SK-N-SH treated with all-trans-retinoic acid at 6 μM for 48 hours (cell line): ENCODE measurements around the gene REC114.

Experiments used
- ATAC-seq: fragments of 200-7000 bp; cut with Tn5 transposase; 3 replicates; pipeline ENCODE4 v1.9.1; 2020; ENCODE audit warnings: mild to moderate bottlenecking, moderate library complexity
- ARNTL ChIP-seq: fragments of 450-650 bp; formaldehyde crosslinking; IDR thresholded peaks from 2 replicates; pipeline ENCODE4 v1.5.0; 2020; ENCODE audit warnings: low read depth, mild to moderate bottlenecking, moderate library complexity, borderline replicate concordance
- CSDC2 ChIP-seq: fragments of 250-450 bp; sonication (Bioruptor Pico); IDR thresholded peaks from 2 replicates; pipeline ENCODE4 v1.5.0; 2020; ENCODE audit warnings: mild to moderate bottlenecking, moderate library complexity
- ISL1 ChIP-seq: fragments of 250-450 bp; sonication (Bioruptor Pico); IDR thresholded peaks from 2 replicates; pipeline ENCODE4 v2.1.2; 2022; ENCODE audit warnings: mild to moderate bottlenecking, moderate library complexity
- OSR1 ChIP-seq: fragments of 250-450 bp; sonication (Bioruptor Pico); IDR thresholded peaks from 2 replicates; pipeline ENCODE4 v1.8.0; 2022; ENCODE audit warnings: moderate library complexity, mild to moderate bottlenecking, inconsistent platforms
- PPARA ChIP-seq: fragments of 250-450 bp; sonication (Bioruptor Pico); IDR thresholded peaks from 2 replicates; pipeline ENCODE4 v1.5.0; 2020; ENCODE audit warnings: mild to moderate bottlenecking, borderline replicate concordance
- RARB ChIP-seq: fragments of 250-450 bp; sonication (Bioruptor Pico); IDR thresholded peaks from 2 replicates; pipeline ENCODE4 v1.8.0; 2021; ENCODE audit warnings: mild to moderate bottlenecking, moderate library complexity
- SNAI2 ChIP-seq: fragments of 250-450 bp; sonication (Bioruptor Pico); IDR thresholded peaks from 2 replicates; pipeline ENCODE4 v1.5.0; 2020; ENCODE audit warnings: mild to moderate bottlenecking, moderate library complexity
- TCF4 ChIP-seq: fragments of 250-450 bp; sonication (Bioruptor Pico); IDR thresholded peaks from 2 replicates; pipeline ENCODE4 v1.8.0; 2021; ENCODE audit warnings: mild to moderate bottlenecking, moderate library complexity, borderline replicate concordance
- TOX ChIP-seq: fragments of 250-450 bp; sonication (Bioruptor Pico); IDR thresholded peaks from 2 replicates; pipeline ENCODE4 v1.8.0; 2021; ENCODE audit warnings: mild to moderate bottlenecking, moderate library complexity, borderline replicate concordance
- ZFP3 ChIP-seq: fragments of 250-450 bp; sonication (Bioruptor Pico); IDR thresholded peaks from 2 replicates; pipeline ENCODE4 v1.5.0; 2020; ENCODE audit warnings: mild to moderate bottlenecking, moderate library complexity
- ZFP30 ChIP-seq: fragments of 450-650 bp; formaldehyde crosslinking; IDR thresholded peaks from 2 replicates; pipeline ENCODE4 v1.5.0; 2022; ENCODE audit warnings: mild to moderate bottlenecking, moderate library complexity
- ZNF565 ChIP-seq: fragments of 450-650 bp; formaldehyde crosslinking; conservative IDR thresholded peaks from 2 replicates; pipeline ENCODE4 v1.5.0; 2020; ENCODE audit warnings: low read depth, mild to moderate bottlenecking, moderate library complexity
- ZNF70 ChIP-seq: fragments of 450-650 bp; formaldehyde crosslinking; IDR thresholded peaks from 2 replicates; pipeline ENCODE4 v1.5.0; 2020; ENCODE audit warnings: mild to moderate bottlenecking, moderate library complexity
- TF ChIP-seq, protein P1 (sequence below): fragments of 250-450 bp; sonication (Bioruptor Pico); IDR thresholded peaks from 2 replicates; pipeline ENCODE4 v1.8.0; 2020; ENCODE audit warnings: mild to moderate bottlenecking, moderate library complexity, borderline replicate concordance
- TF ChIP-seq, protein P2 (sequence below): fragments of 250-450 bp; sonication (Bioruptor Pico); IDR thresholded peaks from 2 replicates; pipeline ENCODE4 v1.5.0; 2020; ENCODE audit warnings: mild to moderate bottlenecking, moderate library complexity
- TF ChIP-seq, protein P3 (sequence below): fragments of 250-450 bp; sonication (Bioruptor Pico); IDR thresholded peaks from 2 replicates; pipeline ENCODE4 v1.8.0; 2021; ENCODE audit warnings: low read depth, mild to moderate bottlenecking, moderate library complexity, borderline replicate concordance
- TF ChIP-seq, protein P4 (sequence below): fragments of 250-450 bp; sonication (Bioruptor Pico); IDR thresholded peaks from 2 replicates; pipeline ENCODE4 v1.5.1; 2020; ENCODE audit warnings: low read depth, mild to moderate bottlenecking, moderate library complexity
- TF ChIP-seq, protein P5 (sequence below): fragments of 250-450 bp; sonication (Bioruptor Pico); IDR thresholded peaks from 2 replicates; pipeline ENCODE4 v1.5.1; 2021; ENCODE audit warnings: mild to moderate bottlenecking, moderate library complexity

The REC114 gene

DNA sequence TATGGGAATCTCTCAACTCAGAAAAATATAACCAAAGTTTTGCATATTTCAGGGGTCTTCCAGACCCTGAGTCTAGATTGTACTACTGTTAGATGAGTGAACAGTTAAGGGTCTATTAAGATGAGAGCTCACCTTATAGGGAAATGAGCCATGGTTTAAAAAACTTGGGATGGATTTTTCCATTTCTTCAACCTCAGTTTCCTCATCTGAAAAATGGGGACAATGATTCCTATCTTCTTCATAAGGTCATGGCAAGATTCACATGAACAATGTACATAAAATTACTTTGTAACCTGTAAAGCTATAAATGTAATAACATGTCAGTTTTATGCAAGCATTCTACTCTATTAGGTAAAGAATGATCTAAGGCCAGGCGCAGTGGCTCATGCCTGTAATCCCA lies 161.5 kb downstream of the REC114 start:
- ATAC-seq = no peak
- TF ChIP-seq, protein P1, sequence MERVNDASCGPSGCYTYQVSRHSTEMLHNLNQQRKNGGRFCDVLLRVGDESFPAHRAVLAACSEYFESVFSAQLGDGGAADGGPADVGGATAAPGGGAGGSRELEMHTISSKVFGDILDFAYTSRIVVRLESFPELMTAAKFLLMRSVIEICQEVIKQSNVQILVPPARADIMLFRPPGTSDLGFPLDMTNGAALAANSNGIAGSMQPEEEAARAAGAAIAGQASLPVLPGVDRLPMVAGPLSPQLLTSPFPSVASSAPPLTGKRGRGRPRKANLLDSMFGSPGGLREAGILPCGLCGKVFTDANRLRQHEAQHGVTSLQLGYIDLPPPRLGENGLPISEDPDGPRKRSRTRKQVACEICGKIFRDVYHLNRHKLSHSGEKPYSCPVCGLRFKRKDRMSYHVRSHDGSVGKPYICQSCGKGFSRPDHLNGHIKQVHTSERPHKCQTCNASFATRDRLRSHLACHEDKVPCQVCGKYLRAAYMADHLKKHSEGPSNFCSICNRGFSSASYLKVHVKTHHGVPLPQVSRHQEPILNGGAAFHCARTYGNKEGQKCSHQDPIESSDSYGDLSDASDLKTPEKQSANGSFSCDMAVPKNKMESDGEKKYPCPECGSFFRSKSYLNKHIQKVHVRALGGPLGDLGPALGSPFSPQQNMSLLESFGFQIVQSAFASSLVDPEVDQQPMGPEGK (CRISPR knock-in tag) = no peak
- TF ChIP-seq ISL1 = no peak
- no peak for TF ChIP-seq ZFP3
- TF ChIP-seq PPARA = no peak
- no peak for TF ChIP-seq TOX (CRISPR knock-in tag)
- TF ChIP-seq, protein P2, sequence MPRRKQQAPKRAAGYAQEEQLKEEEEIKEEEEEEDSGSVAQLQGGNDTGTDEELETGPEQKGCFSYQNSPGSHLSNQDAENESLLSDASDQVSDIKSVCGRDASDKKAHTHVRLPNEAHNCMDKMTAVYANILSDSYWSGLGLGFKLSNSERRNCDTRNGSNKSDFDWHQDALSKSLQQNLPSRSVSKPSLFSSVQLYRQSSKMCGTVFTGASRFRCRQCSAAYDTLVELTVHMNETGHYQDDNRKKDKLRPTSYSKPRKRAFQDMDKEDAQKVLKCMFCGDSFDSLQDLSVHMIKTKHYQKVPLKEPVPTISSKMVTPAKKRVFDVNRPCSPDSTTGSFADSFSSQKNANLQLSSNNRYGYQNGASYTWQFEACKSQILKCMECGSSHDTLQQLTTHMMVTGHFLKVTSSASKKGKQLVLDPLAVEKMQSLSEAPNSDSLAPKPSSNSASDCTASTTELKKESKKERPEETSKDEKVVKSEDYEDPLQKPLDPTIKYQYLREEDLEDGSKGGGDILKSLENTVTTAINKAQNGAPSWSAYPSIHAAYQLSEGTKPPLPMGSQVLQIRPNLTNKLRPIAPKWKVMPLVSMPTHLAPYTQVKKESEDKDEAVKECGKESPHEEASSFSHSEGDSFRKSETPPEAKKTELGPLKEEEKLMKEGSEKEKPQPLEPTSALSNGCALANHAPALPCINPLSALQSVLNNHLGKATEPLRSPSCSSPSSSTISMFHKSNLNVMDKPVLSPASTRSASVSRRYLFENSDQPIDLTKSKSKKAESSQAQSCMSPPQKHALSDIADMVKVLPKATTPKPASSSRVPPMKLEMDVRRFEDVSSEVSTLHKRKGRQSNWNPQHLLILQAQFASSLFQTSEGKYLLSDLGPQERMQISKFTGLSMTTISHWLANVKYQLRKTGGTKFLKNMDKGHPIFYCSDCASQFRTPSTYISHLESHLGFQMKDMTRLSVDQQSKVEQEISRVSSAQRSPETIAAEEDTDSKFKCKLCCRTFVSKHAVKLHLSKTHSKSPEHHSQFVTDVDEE (CRISPR knock-in tag) = no peak
- TF ChIP-seq, all 23 proteins: peak for 0

DNA sequence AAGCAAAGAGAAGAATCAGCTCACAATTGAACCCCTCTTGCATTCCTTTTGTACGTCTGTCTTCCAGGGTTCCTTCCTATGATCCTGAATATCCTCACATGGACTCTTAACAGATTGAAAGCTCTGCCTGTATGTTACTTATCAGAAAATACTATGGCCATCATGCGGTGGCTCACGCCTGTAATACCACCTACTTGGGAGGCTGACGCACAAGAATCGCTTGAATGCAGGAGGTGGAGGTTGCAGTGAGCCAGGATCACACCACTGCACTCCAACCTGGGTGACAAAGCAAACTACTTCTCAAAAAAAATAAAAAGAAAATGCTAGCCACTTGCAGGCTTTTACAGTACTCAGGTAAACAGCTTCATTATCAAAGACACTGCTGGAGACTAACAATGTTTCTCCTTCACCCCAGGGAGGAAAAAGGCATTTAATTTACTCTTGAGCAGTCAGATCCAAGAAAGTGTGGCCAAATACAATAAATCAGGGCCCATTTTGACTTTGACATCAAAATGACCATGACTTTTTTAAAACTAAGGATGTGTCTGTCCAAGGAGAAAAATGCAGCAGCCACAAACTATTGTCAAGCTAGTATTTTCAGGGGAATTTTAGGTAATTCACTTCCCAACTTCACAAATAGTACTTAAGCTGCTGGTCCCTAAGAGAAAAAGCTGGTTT lies 162.9 kb downstream of the REC114 start:
- TF ChIP-seq OSR1 (CRISPR knock-in tag) = no peak
- TF ChIP-seq, protein P1 (CRISPR knock-in tag) = no peak
- TF ChIP-seq, protein P3, sequence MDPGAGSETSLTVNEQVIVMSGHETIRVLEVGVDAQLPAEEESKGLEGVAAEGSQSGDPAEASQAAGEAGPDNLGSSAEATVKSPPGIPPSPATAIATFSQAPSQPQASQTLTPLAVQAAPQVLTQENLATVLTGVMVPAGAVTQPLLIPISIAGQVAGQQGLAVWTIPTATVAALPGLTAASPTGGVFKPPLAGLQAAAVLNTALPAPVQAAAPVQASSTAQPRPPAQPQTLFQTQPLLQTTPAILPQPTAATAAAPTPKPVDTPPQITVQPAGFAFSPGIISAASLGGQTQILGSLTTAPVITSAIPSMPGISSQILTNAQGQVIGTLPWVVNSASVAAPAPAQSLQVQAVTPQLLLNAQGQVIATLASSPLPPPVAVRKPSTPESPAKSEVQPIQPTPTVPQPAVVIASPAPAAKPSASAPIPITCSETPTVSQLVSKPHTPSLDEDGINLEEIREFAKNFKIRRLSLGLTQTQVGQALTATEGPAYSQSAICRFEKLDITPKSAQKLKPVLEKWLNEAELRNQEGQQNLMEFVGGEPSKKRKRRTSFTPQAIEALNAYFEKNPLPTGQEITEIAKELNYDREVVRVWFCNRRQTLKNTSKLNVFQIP (CRISPR knock-in tag) = no peak
- no peak for TF ChIP-seq TOX (CRISPR knock-in tag)
- no peak for TF ChIP-seq ZNF70
- no peak for TF ChIP-seq PPARA
- TF ChIP-seq ZFP30 (CRISPR knock-in tag) = no peak
- no peak for TF ChIP-seq ZNF565 (CRISPR knock-in tag)
- no peak for TF ChIP-seq ARNTL (CRISPR knock-in tag)
- TF ChIP-seq CSDC2 (CRISPR knock-in tag) = no peak
- TF ChIP-seq TCF4 (CRISPR knock-in tag) = no peak
- TF ChIP-seq SNAI2 (CRISPR knock-in tag) = no peak
- TF ChIP-seq, protein P4, sequence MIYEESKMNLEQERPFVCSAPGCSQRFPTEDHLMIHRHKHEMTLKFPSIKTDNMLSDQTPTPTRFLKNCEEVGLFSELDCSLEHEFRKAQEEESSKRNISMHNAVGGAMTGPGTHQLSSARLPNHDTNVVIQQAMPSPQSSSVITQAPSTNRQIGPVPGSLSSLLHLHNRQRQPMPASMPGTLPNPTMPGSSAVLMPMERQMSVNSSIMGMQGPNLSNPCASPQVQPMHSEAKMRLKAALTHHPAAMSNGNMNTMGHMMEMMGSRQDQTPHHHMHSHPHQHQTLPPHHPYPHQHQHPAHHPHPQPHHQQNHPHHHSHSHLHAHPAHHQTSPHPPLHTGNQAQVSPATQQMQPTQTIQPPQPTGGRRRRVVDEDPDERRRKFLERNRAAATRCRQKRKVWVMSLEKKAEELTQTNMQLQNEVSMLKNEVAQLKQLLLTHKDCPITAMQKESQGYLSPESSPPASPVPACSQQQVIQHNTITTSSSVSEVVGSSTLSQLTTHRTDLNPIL (CRISPR knock-in tag) = no peak
- TF ChIP-seq, protein P2 (CRISPR knock-in tag) = no peak
- TF ChIP-seq ZFP3 = no peak
- TF ChIP-seq, protein P5, sequence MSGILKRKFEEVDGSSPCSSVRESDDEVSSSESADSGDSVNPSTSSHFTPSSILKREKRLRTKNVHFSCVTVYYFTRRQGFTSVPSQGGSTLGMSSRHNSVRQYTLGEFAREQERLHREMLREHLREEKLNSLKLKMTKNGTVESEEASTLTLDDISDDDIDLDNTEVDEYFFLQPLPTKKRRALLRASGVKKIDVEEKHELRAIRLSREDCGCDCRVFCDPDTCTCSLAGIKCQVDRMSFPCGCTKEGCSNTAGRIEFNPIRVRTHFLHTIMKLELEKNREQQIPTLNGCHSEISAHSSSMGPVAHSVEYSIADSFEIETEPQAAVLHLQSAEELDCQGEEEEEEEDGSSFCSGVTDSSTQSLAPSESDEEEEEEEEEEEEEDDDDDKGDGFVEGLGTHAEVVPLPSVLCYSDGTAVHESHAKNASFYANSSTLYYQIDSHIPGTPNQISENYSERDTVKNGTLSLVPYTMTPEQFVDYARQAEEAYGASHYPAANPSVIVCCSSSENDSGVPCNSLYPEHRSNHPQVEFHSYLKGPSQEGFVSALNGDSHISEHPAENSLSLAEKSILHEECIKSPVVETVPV (CRISPR knock-in tag) = no peak
- no peak for TF ChIP-seq RARB
- no peak for TF ChIP-seq ISL1
- ATAC-seq = no peak
